Activated CD8-positive, alpha-beta memory T cell treated with anti-CD3 and anti-CD28 coated beads, Interleukin-2, amount 50 U/mL, for 24 hours (primary cell): ENCODE data around the gene EXT2.

Source experiments
- DNase-seq: peaks from one replicate; pipeline ENCODE4 v3.0.0-alpha.2; 2020; ENCODE audit errors: extremely low read depth

The EXT2 gene

DNA sequence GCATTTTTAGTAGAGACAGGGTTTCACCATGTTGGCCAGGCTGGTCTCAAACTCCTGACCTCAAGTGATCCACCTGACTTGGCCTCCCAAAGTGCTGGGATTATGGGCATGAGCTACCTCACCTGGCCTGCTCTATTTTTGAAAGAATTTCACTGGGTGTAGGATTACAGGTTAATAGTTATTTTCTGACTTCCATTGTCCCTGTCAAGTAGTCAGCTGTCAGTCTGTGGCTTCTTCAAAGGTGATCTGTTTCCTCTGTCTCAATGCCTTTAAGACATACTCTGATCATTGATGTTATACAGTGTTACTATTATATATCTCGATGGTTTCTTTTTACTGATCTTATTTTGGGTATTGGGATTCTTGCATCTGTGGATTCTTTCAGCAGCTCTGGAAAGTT is 10.1 kb upstream of the EXT2 start:
- DNase-seq = no peak

DNA sequence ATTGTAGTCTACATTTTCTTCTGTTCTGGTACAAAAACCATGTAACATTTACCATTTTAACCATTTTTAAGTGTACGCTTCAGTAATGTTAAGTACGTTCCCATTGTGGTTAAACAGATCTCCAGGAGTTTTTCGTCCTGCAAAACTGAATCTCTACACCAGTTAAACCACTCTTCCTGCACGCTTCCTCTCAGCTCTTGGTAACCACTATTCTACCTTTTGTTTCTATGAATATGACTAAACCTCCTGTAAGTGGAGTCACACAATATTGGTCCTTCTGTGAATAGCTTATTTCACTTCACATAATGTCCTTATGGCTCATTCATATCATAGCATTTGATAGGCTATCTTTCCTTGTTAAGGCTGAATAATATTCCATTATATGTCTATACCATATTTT is 7.1 kb upstream of the EXT2 start:
- DNase-seq = no peak

DNA sequence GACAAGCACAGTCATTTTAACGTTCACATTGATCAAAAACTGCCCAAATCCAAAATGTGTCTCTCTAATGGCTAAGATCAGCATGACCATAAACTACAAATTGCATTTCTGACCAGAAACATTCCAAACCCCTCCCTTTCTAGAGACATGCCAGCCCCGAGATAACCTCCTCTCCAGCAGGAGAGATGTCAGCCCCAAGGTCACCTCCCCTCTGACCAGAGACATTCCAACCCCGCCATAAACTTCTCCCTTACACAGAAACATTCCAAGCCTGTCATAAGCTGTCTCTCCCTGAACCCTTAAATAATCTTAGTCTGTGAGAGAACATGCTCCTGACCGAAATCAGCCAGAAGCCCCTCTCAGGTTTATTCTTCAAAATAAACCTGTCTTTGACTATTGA is 6.6 kb upstream of the EXT2 start:
- no peak for DNase-seq

DNA sequence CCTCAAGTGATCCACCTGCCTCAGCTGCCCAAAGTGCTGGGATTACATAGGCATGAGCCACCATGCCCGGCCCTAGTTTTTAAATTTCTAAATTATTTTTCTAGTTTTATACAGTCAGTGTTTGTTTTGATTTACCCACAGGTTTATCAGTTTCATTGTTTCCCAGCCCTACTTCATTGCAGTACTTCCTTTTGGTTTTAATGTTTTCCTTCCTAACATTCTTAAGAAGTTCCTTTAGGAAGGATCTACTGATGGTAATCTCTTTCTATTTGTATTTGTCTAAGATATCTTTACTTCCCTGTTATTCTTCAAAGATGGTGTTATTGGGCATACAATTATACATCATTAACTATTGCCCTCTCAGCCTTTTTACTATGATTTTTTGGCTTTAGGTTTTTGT is 4.9 kb upstream of the EXT2 start:
- no peak for DNase-seq

DNA sequence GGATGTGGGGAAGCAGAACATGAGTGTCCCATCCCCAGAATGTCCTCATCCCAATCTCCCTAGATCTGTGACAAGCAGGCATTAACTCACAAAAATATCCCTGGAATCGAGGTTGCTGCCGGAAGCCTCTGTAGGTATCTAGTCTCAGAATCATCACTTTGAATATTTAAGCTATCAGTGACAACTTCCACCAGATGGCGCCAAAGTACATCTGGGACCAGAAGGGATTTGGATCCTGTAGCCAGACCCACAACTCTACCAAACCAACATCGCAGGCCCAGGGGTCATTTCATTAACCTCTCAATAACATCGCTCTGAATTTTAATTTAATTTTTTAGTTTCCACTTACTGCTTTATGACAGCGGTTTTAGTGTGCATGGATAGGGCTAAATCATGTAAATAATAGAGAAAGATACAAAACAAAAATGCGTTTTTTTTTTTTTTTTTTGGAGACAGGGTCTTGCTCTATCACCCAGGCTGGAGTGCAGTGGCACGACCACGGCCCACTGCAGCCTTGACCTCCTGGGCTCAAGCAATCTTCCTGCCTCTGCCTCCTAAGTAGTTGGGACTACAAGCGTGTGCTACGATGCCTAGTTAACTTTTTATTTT is 1.1 kb upstream of the EXT2 start:
- peak; percentile 51 for DNase-seq

DNA sequence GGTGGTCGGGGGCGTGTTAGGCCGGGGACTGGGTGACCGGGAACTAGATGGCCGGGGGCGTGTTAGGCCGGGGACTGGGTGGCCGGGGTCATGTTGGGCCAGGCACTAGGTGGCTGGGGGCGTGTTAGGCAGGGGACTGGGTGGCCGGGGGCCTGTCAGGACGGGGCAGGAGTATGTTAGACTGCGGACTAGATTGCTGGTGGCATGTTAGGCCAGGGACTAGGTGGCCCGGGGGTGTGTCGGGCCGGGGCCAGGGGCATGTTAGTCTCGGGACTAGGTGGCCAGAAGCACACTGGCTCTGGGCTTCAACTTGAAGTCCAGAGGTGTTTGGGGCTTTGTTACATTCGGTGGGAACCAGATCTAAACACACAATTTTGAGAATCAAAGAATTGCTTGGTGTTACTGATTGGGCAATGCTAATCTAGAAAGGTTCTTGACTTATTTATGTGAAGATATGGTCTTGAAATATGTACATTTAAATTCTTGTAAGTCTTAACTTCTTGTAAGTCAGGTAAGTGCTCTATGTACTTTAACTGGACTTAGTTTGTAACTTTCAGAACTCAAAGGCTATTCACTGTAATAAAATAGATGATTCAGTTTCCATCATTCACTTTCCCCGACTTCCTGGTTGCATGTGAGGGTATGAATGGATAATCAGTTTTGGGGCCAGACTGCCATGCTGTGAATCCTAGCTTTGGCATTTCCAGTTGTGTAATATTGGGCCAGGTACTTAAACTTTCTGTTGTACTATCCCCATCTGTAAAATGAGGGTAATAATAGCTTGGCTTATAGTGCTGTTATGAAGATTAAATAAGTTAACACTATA is 1.1 kb downstream of the EXT2 start:
- DNase-seq = no peak

DNA sequence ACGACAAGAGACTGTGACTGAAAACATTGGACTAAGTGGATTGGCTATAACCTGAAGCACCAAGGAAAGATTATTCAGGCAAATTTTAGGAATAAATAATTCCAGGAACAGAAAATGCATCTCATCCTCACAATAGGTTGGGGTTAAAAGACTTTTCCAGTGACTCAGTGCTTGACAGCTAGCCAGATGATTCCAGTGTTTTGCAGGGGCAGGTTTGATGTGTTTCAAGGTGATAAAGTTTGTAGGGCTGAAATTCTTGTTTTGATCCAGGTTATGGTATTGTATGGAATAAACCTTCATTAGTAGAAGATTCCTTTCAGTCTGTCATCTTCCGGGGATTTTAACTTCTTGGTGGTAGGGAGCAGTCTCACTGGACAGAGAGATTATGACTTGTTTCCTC is 2.3 kb downstream of the EXT2 start:
- DNase-seq = no peak

DNA sequence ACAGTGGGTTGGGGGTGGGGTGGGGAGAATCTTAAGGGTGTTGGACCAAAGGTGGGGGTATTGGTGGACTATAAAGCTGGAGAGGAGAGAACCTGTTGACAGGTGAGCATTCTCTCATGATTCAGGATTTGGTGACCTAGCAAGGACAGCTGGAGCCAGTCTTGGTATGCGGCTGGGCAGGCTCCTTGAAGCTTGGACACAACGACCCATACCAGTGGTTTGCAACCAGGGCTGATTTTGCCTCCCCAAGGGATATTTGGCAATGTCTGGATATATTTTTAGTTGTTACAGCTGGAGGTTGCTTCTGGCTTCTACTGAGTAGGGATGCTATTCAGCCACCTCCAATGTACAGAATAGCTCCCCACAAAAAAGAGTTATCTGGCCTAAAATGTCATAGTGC is 5.6 kb downstream of the EXT2 start:
- no peak for DNase-seq

DNA sequence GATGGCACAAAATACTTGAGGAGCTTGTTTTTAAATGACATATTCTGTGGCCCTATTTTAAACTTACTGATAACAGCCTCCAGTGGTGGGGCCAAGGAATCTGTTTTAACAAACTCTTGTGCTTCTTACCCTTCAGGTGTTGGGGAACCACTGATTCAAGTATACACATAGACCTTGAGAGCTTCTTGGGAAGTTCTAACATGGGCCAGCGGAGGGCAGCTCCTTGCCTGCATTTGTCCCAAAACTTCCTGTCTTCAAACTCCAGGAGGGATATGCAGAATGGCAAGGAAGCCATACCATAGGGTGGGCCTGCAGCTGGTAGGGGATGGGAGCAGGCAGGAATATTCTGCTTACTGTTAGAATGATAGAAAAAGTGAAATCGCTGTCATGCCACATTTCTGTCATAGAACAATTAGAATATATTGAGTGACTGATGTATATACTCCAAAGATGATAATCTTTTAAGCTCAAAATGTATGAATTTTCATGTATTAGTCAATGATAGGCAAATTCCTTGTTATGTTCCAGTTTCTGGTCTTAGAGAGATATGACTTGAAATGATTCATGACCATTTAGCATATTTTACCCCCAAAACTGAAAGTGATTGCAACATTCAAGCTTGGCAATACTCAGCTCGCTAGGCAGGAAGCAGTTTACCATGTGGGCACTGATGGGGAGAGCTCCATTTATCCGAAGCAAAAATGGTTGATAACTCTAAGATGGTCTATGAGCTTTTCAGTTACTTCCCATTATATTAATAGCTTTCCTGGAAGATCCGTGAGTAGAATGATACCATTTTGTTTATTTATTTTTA is 9.2 kb downstream of the EXT2 start:
- DNase-seq = no peak

DNA sequence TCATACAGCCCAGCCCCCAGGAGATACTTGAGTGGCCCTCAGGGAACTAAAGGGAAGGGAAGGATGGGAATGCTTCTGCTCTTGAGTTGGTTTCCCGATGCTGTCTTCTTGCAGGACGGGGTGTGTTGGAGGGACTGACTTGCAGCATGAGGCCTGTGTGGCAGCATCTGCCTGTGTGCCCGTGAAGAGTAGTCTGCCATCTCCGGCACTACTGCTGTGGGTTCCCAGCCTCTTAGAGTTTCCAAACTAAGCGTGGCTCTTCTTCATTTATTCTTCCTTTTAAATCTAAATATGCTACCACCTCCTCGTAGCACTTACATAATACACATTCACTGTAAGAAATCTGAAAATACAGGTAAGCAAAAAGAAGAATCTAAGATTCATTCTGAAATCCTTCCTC is 12.8 kb downstream of the EXT2 start:
- DNase-seq = no peak

DNA sequence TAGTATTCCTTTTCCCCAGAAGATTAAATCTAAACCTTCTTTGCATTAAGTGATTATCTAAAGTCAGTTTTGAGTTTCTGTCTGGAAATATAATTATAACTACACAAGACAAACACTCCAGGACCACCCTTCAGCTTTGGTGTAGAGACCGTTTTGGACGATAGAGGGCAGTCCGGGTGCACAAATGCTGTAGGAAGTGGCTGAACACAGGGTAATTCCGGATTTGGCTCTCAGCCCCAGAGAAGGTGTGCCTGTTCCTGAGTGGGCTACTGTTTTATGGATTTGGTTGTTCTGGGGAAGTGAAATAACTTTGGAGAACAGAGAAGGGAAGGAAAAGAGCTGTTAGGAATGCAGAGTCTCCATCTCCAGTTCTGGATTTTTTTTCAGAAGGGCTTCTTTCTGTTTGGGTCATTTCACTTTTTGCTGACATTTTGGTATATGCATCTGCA is 14.8 kb downstream of the EXT2 start:
- DNase-seq = no peak

DNA sequence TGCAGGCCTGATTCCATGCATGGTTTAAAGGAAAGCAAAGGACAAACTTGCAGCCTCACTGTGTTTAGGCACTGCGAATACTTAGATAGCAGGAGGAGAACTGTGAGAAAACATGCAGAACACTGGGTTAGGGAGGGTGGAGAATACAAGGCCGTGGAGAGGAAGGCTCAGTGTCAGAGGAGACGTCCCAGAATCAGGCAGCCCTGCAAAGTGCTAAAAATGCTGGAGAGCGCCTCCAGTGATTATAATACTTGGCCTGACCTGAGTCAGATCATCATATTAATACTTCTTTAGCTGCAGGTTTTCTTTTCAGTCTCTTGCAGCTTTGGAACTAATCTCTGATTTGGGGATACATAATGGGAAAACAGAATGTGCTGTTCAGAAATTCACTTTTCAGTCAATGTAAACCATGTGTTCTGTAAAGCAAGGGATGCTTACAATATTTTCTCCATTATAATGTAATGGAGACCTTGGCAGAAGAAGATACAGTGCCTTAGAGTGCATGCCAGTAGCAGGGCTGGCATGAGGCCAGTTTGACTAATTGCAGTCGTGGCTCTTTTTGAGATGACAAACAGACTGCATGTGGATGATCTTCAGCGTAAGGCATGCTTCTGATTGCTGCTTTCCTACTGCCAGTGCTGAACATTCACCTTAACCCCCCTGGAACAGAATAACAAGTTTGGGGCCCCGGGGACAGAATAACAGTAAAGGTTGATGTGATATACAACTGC is 16.8 kb downstream of the EXT2 start:
- no peak for DNase-seq

DNA sequence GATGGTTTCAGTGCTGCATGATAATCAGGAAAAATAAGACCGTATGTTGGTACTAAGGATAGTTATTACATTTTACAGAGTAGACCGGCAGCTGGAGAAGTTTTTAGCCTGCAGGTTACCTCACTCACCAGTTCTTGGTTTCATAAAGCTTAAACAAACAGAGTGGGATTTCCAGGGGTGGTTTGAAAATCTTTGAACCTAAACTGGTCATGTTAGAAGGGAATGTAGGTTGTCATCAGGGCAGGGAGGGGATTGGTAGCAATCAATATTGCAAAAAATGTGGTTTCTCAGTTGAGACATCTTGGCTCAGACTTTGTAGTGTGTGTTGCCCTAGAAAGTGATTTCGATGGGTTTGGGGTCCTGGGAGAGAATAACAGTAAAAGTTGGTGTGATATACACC is 17.5 kb downstream of the EXT2 start:
- DNase-seq = no peak

DNA sequence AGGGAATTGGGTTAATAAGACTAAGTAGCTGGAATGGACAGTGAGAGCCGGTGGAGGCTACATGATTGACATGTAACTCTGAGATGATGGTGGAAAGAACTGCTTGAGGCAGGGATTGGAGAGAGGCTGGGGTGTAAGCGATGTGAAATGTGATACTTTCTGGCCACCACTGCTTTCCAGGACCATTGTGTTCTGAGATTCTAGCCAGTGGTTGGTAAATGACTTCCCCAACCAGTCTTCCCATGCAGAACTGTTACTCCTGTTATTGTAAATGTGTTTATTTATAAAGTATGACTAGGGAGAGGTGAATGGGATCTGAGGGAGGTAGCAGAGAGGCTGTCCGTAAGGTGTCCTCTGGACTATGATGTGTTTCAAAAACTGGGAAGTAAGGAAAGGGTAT is 18.1 kb downstream of the EXT2 start:
- DNase-seq = no peak

DNA sequence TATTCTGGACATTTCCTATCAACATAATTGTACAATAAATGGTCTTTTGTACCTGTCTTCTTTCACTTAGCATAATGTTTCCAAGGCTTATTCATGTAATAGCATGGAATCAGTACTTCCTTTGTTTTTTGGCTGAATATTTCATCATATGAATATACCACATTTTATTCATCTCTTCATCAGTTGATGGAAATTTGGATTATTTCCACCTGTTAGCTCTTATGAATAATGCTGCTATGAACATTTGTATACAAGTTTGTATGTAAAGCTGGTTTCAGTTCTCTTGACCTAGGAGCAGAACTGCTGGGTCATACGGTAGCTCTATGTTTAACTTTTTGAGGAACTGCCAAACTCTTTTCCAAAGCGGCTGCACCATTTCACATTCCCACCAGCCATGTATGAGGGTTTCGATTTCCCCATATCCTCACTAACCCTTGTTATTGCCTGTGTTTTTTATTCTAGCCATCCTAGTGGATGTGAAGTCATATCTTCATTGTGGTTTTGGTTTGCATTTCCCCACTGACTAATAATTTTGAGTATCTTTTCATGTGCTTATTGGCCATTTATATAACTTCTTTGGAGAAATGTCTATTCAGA is 20.9 kb downstream of the EXT2 start:
- DNase-seq = no peak

DNA sequence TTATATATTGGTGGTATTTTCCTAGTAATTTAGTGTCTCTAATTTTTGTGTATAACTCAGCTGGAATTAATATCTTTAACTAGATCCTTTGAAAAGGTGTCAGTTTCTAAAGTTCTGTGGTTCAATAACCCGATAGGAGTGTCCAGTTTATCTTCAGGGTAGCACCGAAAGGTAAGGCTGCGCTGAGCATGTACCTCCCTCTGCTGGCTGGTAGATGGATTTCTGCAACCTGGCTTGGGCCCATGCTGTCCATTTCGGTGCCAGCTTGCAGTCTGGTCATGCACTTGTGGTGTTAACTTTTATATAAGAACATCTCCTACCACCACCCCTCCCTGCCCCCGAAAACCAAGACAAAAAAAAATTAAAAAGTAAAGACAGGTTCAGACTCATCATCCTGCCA is 24.7 kb downstream of the EXT2 start:
- DNase-seq = no peak

DNA sequence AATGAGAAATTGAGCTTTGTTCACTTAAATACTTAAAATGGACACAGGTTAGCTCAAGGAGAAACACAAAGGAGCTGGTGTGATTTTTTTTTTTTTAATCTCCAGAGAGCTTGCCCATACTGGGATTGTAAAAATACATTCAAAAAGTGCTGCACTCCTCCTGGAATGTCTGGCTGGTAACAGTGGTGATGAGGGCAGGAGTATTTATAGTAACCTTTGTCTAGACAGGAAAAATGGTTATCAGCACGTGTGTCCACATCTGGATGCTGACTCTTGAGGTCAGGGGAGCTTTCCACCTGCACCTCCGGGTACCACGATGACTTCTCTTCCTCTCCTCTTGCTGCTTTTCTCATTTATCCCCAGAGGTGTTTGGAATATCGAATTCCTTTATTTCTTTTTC is 30.1 kb downstream of the EXT2 start:
- DNase-seq = no peak

DNA sequence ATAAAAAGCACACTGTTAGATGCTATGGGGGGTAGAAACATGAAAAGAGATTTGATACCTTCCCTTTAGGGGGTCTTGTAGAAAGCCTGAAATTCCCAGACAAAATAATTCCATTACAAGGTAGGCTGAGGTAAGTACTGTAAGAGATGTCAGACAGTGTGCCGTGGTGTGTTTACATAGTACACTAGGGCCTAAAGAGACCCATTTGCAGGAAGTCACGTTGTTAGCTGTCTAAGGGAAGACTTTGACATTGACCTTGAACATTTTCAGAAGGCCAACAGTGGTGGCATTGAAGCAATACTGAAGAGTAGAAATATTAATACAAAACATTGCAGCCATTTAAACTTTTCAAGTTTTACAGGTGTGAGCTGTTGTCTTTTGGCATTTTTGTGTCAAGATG is 30.8 kb downstream of the EXT2 start:
- no peak for DNase-seq

DNA sequence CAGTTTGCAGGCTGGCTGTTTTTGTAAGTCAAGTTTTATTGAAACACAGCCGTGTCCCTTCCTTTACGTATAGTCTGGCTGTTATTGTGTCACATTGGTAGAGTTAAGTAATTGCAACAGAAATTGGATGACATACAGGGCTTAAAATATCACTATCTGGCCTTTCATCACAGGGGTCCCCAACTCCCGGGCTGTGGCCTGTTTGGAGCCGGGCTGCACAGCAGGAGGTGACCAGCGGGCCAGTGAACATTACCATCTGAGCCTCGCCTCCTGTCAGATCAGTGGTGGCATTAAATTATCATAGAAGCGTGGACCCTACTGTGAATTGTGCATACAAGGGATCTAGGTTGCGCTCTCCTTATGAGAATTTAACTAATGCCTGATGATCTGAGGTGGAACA is 31.7 kb downstream of the EXT2 start:
- no peak for DNase-seq

DNA sequence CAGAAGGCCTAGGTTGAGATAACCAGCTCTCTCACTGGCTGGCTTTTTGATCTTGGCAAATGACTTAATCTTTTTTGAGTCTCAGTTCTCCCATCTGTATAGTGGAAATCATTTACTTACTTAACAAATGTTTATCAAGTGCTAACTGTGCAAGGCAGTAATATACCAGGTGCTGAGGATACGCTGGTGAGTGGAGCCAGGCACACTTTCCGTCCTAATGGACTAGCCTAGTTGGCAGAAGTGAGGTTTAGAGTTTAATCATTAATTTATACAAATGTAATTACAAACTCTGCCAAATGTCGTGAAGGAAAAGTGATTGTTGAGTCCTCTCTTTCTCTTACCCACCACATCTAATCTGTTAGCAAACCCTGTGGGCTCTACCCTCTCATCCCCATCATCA is 33.3 kb downstream of the EXT2 start:
- no peak for DNase-seq

DNA sequence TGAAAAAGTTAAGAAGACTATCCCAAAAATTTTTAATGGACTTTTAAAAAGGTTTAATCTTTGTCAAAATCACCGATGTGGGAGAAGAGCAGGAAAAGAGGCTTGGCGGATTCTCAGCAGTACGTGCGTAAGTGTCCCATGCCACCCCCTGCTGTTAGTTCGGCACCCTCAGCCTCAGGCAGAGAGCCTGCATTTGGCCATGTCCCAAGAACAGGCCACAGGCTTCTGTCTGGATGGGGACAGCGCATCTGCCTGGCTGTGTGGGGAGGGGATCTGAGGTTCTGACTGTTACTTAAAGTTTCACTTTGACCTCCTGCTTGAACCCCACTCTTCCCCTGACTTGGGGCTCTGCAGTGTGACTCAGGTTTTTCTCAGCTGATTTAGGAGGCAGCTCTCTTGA is 35.3 kb downstream of the EXT2 start:
- DNase-seq = no peak
